ENCODE measurements around the gene BTN3A1. TPM values are rescaled to one million over a fixed set of nuclear protein-coding genes. Genes with fewer than 3 reads are reported as not detected.
"Not testable (repeated sequence)": the region's sequence is repeated elsewhere in the genome, so short reads cannot be mapped to it uniquely, and the experiment has no call there.

Gene BTN3A1
- total RNA-seq, 1 experiment from 2014 or later, result 32.7 TPM

DNA sequence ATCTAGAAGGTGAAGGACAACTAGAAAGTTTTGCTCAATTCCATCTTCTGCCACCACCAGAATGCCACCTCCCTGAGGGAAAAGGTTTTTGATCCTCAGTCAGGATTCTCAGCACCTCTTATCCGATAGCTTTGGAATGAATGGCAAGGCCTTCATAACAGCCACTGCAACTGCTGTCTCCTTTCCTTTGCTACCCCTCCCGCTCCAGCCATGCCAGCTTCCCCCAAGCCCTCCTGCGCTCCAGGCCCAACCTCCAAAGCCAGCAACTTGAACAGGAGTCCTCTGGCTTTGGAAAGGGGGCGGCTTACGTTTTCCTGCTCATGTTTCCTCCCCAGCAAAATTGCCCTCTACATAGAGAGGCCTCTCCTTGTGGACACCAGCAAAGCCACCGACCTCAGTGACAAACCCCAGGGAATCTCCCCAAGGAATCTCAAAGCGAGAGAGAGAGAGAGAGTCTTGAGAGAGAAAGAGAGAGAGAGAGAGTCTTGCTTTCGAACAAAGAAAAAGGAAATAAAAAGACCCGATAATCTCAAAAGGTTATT, 55.3 kb downstream of the BTN3A1 start:
- Histone ChIP-seq H3K4me3 (ENCODE audit: low read length) (peak overlapping the region; percentile 94), H3K27ac (ENCODE audit: low read length) (no peak overlapping the region), H3K9me3 (ENCODE audit: low read length) (no peaks in the 10 kb centered on the region), H3K79me2 (ENCODE audit: low read length) (peaks cover 38% of the 10 kb centered on the region), H3K4me2 (ENCODE audit: low read depth, low read length, poor library complexity, severe bottlenecking) (peak overlapping the region; percentile 89), H3K27me3 (ENCODE audit: low read length) (no peaks in the 10 kb centered on the region), H4K20me1 (ENCODE audit: insufficient read depth, low read depth, low read length) (no peaks in the 10 kb centered on the region), H3K4me1 (ENCODE audit: low read length) (peaks cover 27% of the 10 kb centered on the region), H3K9ac (ENCODE audit: low read length) (peak overlapping the region; percentile 44; the same call in 1 of the 2 replicates), H2AFZ (ENCODE audit: low read length) (peak overlapping the region; percentile 31), H3K36me3 (ENCODE audit: insufficient read depth, low read length) (peaks cover 27% of the 10 kb centered on the region), H3K9me2 (replicated peaks; ENCODE audit: insufficient read depth, low read length) (no peaks in the 10 kb centered on the region)
- no peak for DNase-seq

DNA sequence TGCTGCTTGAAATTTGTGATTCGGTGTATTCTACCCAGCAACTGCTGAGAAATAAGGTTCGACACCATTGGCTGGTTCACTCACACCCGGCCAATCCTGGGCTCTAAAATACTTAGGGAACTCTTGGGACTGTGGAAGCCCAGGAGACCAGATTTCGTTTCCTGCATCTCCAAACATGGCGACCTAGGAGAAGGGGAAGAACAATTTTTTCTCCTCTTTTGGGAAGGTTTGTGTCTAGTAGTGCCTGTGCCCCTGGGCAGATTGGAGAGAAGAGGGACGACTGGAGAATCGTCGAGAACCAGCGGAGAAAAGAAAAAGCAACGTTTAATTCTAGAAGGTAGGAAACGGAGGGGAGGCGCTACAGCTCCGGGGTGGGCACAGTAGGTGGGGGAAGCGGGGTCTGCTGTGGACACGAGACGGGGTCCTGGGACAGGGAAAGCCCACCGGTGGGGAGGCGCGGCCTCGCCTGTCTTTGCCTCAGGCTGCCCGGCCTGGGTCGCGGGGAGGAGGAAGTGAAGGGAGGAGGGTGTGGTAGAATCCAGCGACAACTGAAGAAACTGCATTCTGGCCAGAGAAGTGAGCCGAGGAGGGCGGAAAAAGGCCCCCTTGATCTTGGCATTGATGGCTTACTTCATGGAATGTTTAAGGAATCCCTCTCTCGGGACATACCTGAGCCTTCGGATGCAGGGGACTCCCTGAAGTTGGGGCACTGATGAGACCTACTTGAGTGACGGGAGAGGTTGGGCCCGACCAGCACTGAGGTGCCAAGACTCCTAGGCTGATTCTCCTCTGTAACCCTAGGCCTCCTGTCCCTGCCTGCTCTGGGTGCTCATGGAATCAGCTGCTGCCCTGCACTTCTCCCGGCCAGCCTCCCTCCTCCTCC, 56.0 kb downstream of the BTN3A1 start, which contains the start of gene BTN2A1:
TSS of gene BTN2A1 (plus strand) at position 150 of the 883 bp plus-strand sequence. CDS start at position 832, 682 bp downstream.
- peaks cover 39% of the 10 kb centered on the region for H3K79me2 ChIP-seq (ENCODE audit: low read length)
- H2AFZ ChIP-seq (ENCODE audit: low read length), result peak within 1 kb of the TSS; percentile 95
- H3K27ac ChIP-seq (ENCODE audit: low read length), result peak within 1 kb of the TSS; percentile 82
- H3K4me3 ChIP-seq (ENCODE audit: low read length), result peak within 1 kb of the TSS; percentile 94
- H3K9me3 ChIP-seq (ENCODE audit: low read length), result no peaks in the 10 kb centered on the region
- peak; percentile 95 for DNase-seq
- H3K4me2 ChIP-seq (ENCODE audit: low read depth, low read length, poor library complexity, severe bottlenecking), result peak within 1 kb of the TSS; percentile 89
- peaks cover 33% of the 10 kb centered on the region for H3K36me3 ChIP-seq (ENCODE audit: insufficient read depth, low read length)
- no peaks in the 10 kb centered on the region for H3K9me2 ChIP-seq (replicated peaks; ENCODE audit: insufficient read depth, low read length)
- no peaks in the 10 kb centered on the region for H4K20me1 ChIP-seq (ENCODE audit: insufficient read depth, low read depth, low read length)
- H3K9ac ChIP-seq (ENCODE audit: low read length), result peak within 1 kb of the TSS; percentile 93
- peaks cover 27% of the 10 kb centered on the region for H3K4me1 ChIP-seq (ENCODE audit: low read length)
- no peaks in the 10 kb centered on the region for H3K27me3 ChIP-seq (ENCODE audit: low read length)

DNA sequence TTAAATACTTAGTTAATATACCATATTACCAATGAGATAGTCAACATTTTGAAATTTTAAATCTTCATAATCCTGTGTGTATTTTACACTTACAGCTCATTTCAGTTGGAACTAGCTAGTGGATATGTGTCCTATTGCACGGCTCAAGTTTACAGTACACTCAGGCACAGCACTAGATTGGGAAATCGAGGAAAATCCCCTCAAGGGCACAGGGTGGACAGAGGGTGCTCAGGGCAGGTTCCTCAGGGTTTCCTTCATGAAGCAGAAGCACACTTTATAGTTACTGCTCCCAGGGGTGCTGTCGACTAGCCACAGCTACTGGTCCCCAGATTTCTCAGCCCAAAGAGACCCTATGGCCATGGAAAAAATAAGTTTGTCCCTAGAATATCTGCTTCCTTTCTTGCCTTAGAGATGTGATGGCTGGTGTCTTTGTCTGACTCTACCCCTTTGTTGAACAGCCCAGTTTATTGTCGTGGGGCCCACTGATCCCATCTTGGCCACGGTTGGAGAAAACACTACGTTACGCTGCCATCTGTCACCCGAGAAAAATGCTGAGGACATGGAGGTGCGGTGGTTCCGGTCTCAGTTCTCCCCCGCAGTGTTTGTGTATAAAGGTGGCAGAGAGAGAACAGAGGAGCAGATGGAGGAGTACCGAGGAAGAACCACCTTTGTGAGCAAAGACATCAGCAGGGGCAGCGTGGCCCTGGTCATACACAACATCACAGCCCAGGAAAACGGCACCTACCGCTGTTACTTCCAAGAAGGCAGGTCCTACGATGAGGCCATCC, 57.1 kb downstream of the BTN3A1 start:
- Histone ChIP-seq H3K27ac (ENCODE audit: low read length) (no peak overlapping the region), H4K20me1 (ENCODE audit: insufficient read depth, low read depth, low read length) (no peaks in the 10 kb centered on the region), H3K9me2 (replicated peaks; ENCODE audit: insufficient read depth, low read length) (no peaks in the 10 kb centered on the region), H3K79me2 (ENCODE audit: low read length) (peaks cover 39% of the 10 kb centered on the region), H3K4me3 (ENCODE audit: low read length) (peak overlapping the region; percentile 34; the same call in 1 of the 2 replicates), H3K9ac (ENCODE audit: low read length) (no peak overlapping the region), H2AFZ (ENCODE audit: low read length) (no peak overlapping the region), H3K4me1 (ENCODE audit: low read length) (peaks cover 27% of the 10 kb centered on the region), H3K36me3 (ENCODE audit: insufficient read depth, low read length) (peaks cover 44% of the 10 kb centered on the region), H3K9me3 (ENCODE audit: low read length) (no peaks in the 10 kb centered on the region), H3K4me2 (ENCODE audit: low read depth, low read length, poor library complexity, severe bottlenecking) (peak overlapping the region; percentile 89), H3K27me3 (ENCODE audit: low read length) (no peaks in the 10 kb centered on the region)
- DNase-seq, result no peak

DNA sequence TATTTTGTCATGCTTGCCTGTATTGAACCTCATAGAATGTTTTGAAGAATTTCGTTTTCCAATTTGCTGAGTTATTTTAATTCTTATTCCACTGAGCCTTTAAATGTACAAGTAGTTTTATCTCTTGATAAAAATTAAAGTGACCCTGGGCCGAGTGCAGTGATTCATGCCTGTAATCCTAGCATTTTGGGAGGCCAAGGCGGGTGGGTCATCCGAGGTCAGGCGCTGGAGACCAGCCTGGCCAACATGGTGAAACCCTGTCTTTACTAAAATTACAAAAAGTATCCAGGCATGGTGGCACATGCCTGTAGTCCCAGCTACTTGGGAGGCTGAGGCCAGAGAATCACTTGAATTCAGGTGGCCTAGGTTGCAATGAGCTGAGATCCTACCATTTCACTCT, 59.3 kb downstream of the BTN3A1 start:
- not testable (repeated sequence) for H3K4me3 ChIP-seq (ENCODE audit: low read length); H3K9me2 ChIP-seq (replicated peaks; ENCODE audit: insufficient read depth, low read length); DNase-seq; H3K4me2 ChIP-seq (ENCODE audit: low read depth, low read length, poor library complexity, severe bottlenecking); H3K27me3 ChIP-seq (ENCODE audit: low read length); H3K9ac ChIP-seq (ENCODE audit: low read length); H2AFZ ChIP-seq (ENCODE audit: low read length); H3K27ac ChIP-seq (ENCODE audit: low read length); H4K20me1 ChIP-seq (ENCODE audit: insufficient read depth, low read depth, low read length); H3K9me3 ChIP-seq (ENCODE audit: low read length)
- Histone ChIP-seq H3K79me2 (ENCODE audit: low read length) (peaks cover 39% of the 10 kb centered on the region), H3K36me3 (ENCODE audit: insufficient read depth, low read length) (peaks cover 63% of the 10 kb centered on the region), H3K4me1 (ENCODE audit: low read length) (peaks cover 13% of the 10 kb centered on the region)

DNA sequence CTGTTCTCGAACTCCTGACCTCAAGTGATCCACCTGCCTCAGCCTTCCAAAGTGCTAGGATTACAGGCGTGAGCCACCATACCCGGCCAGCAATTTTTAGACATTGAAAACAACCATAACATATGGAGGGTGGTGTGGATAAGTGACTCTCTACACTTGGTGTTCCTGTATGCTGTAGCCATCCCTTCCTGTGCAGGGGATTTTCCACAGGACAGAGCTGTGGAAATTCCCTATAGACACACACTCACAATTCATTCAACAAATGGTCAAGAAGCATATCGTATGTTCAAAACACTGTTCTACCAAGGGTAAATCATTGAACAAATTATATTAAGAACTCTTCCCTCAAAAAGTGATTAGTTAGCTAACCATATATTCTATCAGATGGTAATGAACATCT, 61.9 kb downstream of the BTN3A1 start:
- H3K9me2 ChIP-seq (replicated peaks; ENCODE audit: insufficient read depth, low read length), result no peaks in the 10 kb centered on the region
- no peak overlapping the region for H3K27ac ChIP-seq (ENCODE audit: low read length)
- peaks cover 27% of the 10 kb centered on the region for H3K79me2 ChIP-seq (ENCODE audit: low read length)
- no peaks in the 10 kb centered on the region for H4K20me1 ChIP-seq (ENCODE audit: insufficient read depth, low read depth, low read length)
- no peak overlapping the region for H3K9ac ChIP-seq (ENCODE audit: low read length)
- no peaks in the 10 kb centered on the region for H3K27me3 ChIP-seq (ENCODE audit: low read length)
- peaks cover 11% of the 10 kb centered on the region for H3K4me1 ChIP-seq (ENCODE audit: low read length)
- peaks cover 76% of the 10 kb centered on the region for H3K36me3 ChIP-seq (ENCODE audit: insufficient read depth, low read length)
- H2AFZ ChIP-seq (ENCODE audit: low read length), result no peak overlapping the region
- DNase-seq, result no peak
- no peak overlapping the region for H3K4me2 ChIP-seq (ENCODE audit: low read depth, low read length, poor library complexity, severe bottlenecking)
- no peaks in the 10 kb centered on the region for H3K9me3 ChIP-seq (ENCODE audit: low read length)
- H3K4me3 ChIP-seq (ENCODE audit: low read length), result no peak overlapping the region

DNA sequence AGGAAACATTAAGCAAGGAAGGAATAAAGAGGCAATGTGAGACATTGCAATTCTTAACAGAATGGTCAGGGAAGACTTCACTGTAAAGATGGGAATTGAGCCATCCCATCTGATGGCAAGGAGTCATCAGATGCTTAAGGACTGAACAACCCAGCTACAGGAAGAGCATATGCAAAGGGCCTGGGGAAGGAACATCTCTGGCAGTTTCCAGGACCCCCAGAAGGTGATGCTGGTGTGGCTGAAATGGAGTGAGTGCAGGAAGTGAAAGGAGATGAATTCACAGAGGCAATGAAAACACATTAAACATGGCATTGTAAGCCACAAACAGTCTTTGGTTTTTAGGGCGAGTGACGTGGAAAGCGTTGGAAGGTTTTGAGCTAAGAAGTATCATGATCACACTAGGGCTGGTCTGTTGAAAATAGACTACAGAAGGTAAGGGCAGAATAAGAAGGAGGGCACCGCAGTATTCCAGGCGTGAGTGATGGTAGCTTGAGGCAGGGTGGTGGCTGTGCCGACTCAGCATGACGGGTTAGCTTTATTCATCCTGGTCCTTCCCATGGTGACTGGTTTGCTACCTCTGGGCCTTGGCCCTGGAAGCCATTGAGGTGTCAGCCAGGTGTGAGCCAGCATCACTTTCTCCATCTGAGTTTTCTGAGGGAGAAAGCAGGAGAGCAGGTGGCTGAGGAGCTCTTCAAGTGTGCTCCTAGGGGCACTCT, 62.5 kb downstream of the BTN3A1 start:
- H3K27ac ChIP-seq (ENCODE audit: low read length), result no peak overlapping the region

More for the DNA sequence above, 62.5 kb downstream of the BTN3A1 start:
- H3K9ac ChIP-seq (ENCODE audit: low read length), result no peak overlapping the region
- no peak overlapping the region for H2AFZ ChIP-seq (ENCODE audit: low read length)
- no peaks in the 10 kb centered on the region for H3K27me3 ChIP-seq (ENCODE audit: low read length)
- no peak overlapping the region for H3K4me3 ChIP-seq (ENCODE audit: low read length)
- H4K20me1 ChIP-seq (ENCODE audit: insufficient read depth, low read depth, low read length), result no peaks in the 10 kb centered on the region
- peaks cover 72% of the 10 kb centered on the region for H3K36me3 ChIP-seq (ENCODE audit: insufficient read depth, low read length)
- no peak overlapping the region for H3K4me2 ChIP-seq (ENCODE audit: low read depth, low read length, poor library complexity, severe bottlenecking)
- no peaks in the 10 kb centered on the region for H3K9me3 ChIP-seq (ENCODE audit: low read length)
- no peak for DNase-seq
- no peaks in the 10 kb centered on the region for H3K9me2 ChIP-seq (replicated peaks; ENCODE audit: insufficient read depth, low read length)
- peaks cover 22% of the 10 kb centered on the region for H3K79me2 ChIP-seq (ENCODE audit: low read length)
- H3K4me1 ChIP-seq (ENCODE audit: low read length), result peaks cover 8% of the 10 kb centered on the region
